GM21526 (cell line): Measurements from ENCODE around the gene BCCIP.
A peak's percentile ranks its signal among the peaks of the same experiment; 100 is the strongest.

Source experiments
- ATAC-seq: cut with Tn5 transposase; IDR thresholded peaks from one replicate; pipeline ENCODE4 v1.9.1; 2021; ENCODE audit warnings: moderate library complexity; ENCODE audit not compliant: unreplicated experiment, low FRiP score

The BCCIP gene

GRCh38 chr10:125822878-125823662, at the start of gene BCCIP, which contains the start of gene UROS:
TSS of gene BCCIP (plus strand) at chr10:125823546. CDS start at chr10:125823558, 12 bp downstream.
TSS of gene UROS (minus strand) at chr10:125823258. CDS start at chr10:125816499, 6,759 bp downstream.
- ATAC-seq: peak; percentile 74

- ATAC-seq: no peak
Measured at GRCh38 chr10:125773687-125774543, 49.4 kb upstream of the BCCIP start.

- no peak for ATAC-seq
Measured at GRCh38 chr10:125774581-125775191, 48.7 kb upstream of the BCCIP start.

- no peak for ATAC-seq
Measured at GRCh38 chr10:125775491-125776106, 47.7 kb upstream of the BCCIP start, which contains the start of gene MMP21. TSS of gene MMP21 (minus strand) at chr10:125775821. CDS start at chr10:125775821, 0 bp downstream.

- no peak for ATAC-seq
Measured at GRCh38 chr10:125777806-125778205, 45.5 kb upstream of the BCCIP start.

GRCh38 chr10:125778556-125778955, 44.8 kb upstream of the BCCIP start:
- ATAC-seq: no peak

GRCh38 chr10:125779403-125780327, 43.7 kb upstream of the BCCIP start:
- no peak for ATAC-seq

- ATAC-seq: no peak
Measured at GRCh38 chr10:125781374-125781773, 42.0 kb upstream of the BCCIP start.

GRCh38 chr10:125782054-125782453, 41.3 kb upstream of the BCCIP start:
- ATAC-seq: no peak

- ATAC-seq: no peak
Measured at GRCh38 chr10:125782616-125783015, 40.7 kb upstream of the BCCIP start.

- ATAC-seq: no peak
Measured at GRCh38 chr10:125783408-125783807, 39.9 kb upstream of the BCCIP start.

- peak; percentile 90 for ATAC-seq
Measured at GRCh38 chr10:125783957-125784356, 39.4 kb upstream of the BCCIP start.

- ATAC-seq: no peak
Measured at GRCh38 chr10:125785791-125786190, 37.6 kb upstream of the BCCIP start.

- ATAC-seq: no peak
Measured at GRCh38 chr10:125788156-125789034, 35.0 kb upstream of the BCCIP start.

GRCh38 chr10:125792342-125793300, 30.7 kb upstream of the BCCIP start:
- no peak for ATAC-seq

GRCh38 chr10:125795128-125795527, 28.2 kb upstream of the BCCIP start:
- no peak for ATAC-seq

GRCh38 chr10:125795637-125796190, 27.6 kb upstream of the BCCIP start:
- ATAC-seq: no peak
